ENCODE measurements around the gene GSS. TPM values are rescaled to one million over a fixed set of nuclear protein-coding genes. Genes with fewer than 3 reads are reported as not detected.

Gene GSS
- total RNA-seq, 2 experiments from 2014 or later, result 54.2 to 60.0 TPM

DNA sequence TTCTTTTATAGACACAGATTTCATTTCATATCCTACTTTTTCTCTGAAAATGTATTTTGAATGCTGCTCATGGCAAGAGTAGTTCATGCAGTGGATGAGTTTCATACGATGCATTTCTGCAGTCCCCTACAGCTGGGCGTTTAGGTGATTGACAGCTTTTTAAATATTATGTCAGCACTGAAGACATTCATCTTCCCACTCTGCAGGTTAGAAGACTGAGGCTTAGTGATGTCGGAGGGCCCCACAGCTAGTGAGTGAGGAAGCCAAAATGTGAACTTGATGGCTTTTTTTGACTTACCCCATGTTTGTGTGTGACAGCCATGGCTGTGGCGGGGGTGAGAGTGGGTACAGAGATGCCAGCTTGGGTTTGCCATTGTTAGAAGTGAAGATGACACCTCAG lies 33.5 kb upstream of the GSS start:
- Mint-ChIP-seq H3K4me1 (no peaks in the 10 kb centered on the region), H3K36me3 (ENCODE audit: low read depth) (no peaks in the 10 kb centered on the region), H3K4me3 (no peak overlapping the region), H3K27ac (no peak overlapping the region), H3K9me3 (no peaks in the 10 kb centered on the region), H3K27me3 (no peaks in the 10 kb centered on the region)
- CTCF ChIA-PET, result interaction anchor here (0.7 kb wide), 1 partner anchor 15 kb away, joined by 3 read pairs; no protein-coding TSS in a partner anchor
- DNase-seq, result no peak
- POLR2A ChIA-PET, result no interaction called here

DNA sequence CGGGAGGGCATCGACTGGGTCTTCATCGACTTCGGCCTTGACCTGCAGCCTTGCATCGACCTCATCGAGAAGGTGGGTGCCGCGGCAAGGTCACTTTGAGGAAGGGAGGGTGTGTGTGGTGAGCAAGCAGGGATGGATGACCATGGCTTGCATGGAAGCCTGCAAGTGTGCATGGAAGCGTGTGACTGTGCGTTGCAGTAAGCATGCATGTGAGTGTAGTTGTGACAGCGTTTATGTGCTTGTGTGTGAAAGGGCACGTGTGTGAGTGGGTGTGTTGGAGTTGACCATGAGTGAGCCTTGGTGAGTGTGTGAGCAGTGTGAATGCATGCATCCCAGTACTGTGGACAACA lies 32.6 kb upstream of the GSS start:
- no peak for DNase-seq
- POLR2A ChIA-PET, result no interaction called here
- Mint-ChIP-seq H3K36me3 (ENCODE audit: low read depth) (no peaks in the 10 kb centered on the region), H3K4me1 (no peaks in the 10 kb centered on the region), H3K4me3 (no peak overlapping the region), H3K27me3 (peaks cover 6% of the 10 kb centered on the region), H3K9me3 (no peaks in the 10 kb centered on the region), H3K27ac (no peak overlapping the region)
- CTCF ChIA-PET, result interaction anchor here (0.7 kb wide), 1 partner anchor 100 kb away, joined by 3 read pairs; no protein-coding TSS in a partner anchor

DNA sequence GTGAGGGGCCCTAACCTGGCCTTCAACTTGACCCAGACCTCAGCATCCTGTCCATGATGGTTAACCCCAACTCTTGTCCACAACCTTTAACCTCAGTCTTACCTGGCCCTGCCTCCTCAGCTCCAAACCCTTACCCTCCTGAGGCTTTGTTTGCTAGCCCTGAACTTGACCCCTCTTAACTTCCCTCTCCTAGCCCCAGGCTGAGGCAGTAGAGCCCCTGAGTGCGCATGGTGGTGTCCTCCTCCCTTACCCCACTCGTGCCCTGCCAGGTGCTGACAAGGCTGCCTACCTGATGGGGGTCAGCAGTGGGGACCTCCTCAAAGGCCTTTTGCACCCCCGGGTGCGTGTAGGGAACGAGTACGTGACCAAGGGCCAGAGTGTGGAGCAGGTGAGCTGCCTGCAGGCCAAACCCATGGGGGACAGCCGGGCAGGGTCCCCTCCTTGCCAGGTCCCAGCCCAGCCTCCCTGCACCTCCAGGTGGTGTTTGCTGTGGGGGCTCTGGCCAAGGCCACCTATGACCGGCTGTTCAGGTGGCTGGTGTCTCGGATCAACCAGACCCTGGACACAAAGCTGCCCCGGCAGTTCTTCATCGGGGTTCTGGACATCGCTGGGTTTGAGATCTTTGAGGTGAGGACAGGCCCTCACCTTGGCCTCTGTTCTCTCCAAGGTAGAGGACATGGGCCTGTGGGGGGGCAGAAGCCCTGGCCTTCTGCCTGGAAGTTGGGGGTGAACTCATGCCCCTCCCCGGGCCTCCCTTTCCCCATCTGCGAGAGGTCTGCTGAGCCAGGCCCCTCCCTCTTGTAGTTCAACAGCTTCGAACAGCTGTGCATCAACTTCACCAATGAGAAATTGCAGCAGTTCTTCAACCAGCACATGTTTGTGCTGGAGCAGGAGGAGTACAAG lies 31.9 kb upstream of the GSS start:
- no peaks in the 10 kb centered on the region for H3K36me3 Mint-ChIP-seq (ENCODE audit: low read depth)
- no peak overlapping the region for H3K4me3 Mint-ChIP-seq
- no peaks in the 10 kb centered on the region for H3K4me1 Mint-ChIP-seq
- peaks cover 8% of the 10 kb centered on the region for H3K27me3 Mint-ChIP-seq
- no peak overlapping the region for H3K27ac Mint-ChIP-seq
- no peak for DNase-seq
- ChIA-PET POLR2A (no interaction called here), CTCF (interaction anchor here (1.4 kb wide), 1 partner anchor 115 kb away, joined by 4 read pairs; the partner anchor contains the start of gene GGT7)
- no peaks in the 10 kb centered on the region for H3K9me3 Mint-ChIP-seq

- H3K36me3 Mint-ChIP-seq (ENCODE audit: low read depth), result no peaks in the 10 kb centered on the region
- no peaks in the 10 kb centered on the region for H3K4me1 Mint-ChIP-seq
- POLR2A ChIA-PET, result no interaction called here
- CTCF ChIA-PET, result interaction anchor here (1.4 kb wide), 1 partner anchor 114 kb away, joined by 4 read pairs; the partner anchor contains the start of gene GGT7
- no peaks in the 10 kb centered on the region for H3K9me3 Mint-ChIP-seq
- peaks cover 11% of the 10 kb centered on the region for H3K27me3 Mint-ChIP-seq
- no peak for DNase-seq
- H3K27ac Mint-ChIP-seq, result no peak overlapping the region
- no peak overlapping the region for H3K4me3 Mint-ChIP-seq
Observed at GRCh38 chr20:34986311-34987287, 31.0 kb upstream of the GSS start.

GRCh38 chr20:34985461-34986310 lies 30.1 kb upstream of the GSS start:
- no peak for DNase-seq
- peaks cover 11% of the 10 kb centered on the region for H3K27me3 Mint-ChIP-seq
- no peaks in the 10 kb centered on the region for H3K36me3 Mint-ChIP-seq (ENCODE audit: low read depth)
- POLR2A ChIA-PET, result no interaction called here
- H3K4me3 Mint-ChIP-seq, result no peak overlapping the region
- H3K27ac Mint-ChIP-seq, result no peak overlapping the region
- no peaks in the 10 kb centered on the region for H3K4me1 Mint-ChIP-seq
- no peaks in the 10 kb centered on the region for H3K9me3 Mint-ChIP-seq
- CTCF ChIA-PET, result interaction anchor here (1.4 kb wide), 1 partner anchor 113 kb away, joined by 4 read pairs; the partner anchor contains the start of gene GGT7

DNA sequence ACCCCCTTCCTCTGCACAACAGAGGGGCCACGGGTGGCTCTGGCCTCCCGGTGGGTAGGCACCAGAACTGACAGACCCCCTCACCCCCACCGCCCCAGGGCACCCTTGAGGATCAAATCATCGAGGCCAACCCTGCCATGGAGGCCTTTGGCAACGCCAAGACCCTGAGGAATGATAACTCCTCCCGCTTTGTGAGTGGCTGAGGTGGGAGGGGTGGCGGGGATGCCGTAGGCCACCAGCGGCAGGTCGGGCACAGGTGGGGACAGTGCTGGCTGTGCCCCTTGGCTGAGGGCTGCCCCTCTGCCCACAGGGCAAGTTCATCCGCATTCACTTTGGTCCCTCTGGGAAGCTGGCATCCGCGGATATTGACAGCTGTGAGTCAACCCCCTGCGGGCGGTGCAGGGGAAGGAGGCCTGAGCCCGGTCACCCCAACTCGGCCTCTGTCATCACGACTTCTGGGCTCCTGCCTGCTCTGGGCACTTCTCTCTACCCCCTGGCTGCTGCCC lies 29.2 kb upstream of the GSS start:
- Mint-ChIP-seq H3K36me3 (ENCODE audit: low read depth) (no peaks in the 10 kb centered on the region), H3K4me3 (no peak overlapping the region), H3K27ac (no peak overlapping the region), H3K4me1 (no peaks in the 10 kb centered on the region), H3K27me3 (peaks cover 11% of the 10 kb centered on the region), H3K9me3 (no peaks in the 10 kb centered on the region)
- ChIA-PET CTCF (no interaction called here), POLR2A (no interaction called here)
- DNase-seq, result no peak

- Mint-ChIP-seq H3K4me1 (no peaks in the 10 kb centered on the region), H3K4me3 (no peak overlapping the region), H3K36me3 (ENCODE audit: low read depth) (no peaks in the 10 kb centered on the region), H3K9me3 (no peaks in the 10 kb centered on the region), H3K27ac (no peak overlapping the region), H3K27me3 (peaks cover 11% of the 10 kb centered on the region)
- CTCF ChIA-PET, result no interaction called here
- no peak for DNase-seq
- POLR2A ChIA-PET, result no interaction called here
Observed at GRCh38 chr20:34983995-34984735, 28.6 kb upstream of the GSS start.

DNA sequence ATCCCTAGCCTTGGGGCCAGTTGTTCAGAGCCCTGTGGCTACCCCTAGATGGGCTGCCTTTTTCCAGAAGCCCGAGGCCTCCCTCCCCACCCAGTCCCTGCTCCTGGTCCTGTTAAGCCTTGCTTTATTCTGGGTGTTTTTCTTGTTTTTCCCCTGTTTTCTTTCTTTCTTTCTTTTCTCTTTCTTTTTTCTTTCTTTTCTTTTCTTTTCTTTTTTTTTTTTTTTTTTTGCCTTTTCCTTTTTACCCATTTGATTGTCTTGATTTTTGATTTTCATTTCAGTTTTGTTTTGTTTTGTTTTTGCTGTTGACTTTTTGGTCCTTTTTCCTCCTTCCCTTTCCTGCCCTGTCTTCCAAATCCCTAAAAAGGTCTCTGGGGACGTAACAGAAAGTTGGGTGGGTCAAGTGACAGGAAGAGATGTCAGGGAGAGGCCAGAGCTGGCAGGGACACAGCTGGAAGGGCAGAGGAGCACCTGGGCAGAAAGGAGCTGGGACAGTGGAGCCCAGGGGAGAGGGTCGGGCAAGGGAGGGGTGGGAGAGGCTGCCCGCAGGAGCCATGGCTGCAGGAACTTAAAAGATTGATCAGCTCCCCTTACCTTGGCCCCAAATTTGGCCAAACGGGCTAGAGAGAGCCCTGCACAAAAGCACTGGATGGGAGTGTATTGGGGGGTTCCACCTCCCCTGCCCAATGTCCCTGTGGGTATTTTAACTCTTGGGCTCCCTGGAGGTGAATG lies 27.6 kb upstream of the GSS start:
- H3K27ac Mint-ChIP-seq, result no peak overlapping the region
- no peak overlapping the region for H3K4me3 Mint-ChIP-seq
- peaks cover 11% of the 10 kb centered on the region for H3K27me3 Mint-ChIP-seq
- H3K9me3 Mint-ChIP-seq, result no peaks in the 10 kb centered on the region
- POLR2A ChIA-PET, result no interaction called here
- no peak for DNase-seq
- no peaks in the 10 kb centered on the region for H3K36me3 Mint-ChIP-seq (ENCODE audit: low read depth)
- CTCF ChIA-PET, result no interaction called here
- H3K4me1 Mint-ChIP-seq, result no peaks in the 10 kb centered on the region

DNA sequence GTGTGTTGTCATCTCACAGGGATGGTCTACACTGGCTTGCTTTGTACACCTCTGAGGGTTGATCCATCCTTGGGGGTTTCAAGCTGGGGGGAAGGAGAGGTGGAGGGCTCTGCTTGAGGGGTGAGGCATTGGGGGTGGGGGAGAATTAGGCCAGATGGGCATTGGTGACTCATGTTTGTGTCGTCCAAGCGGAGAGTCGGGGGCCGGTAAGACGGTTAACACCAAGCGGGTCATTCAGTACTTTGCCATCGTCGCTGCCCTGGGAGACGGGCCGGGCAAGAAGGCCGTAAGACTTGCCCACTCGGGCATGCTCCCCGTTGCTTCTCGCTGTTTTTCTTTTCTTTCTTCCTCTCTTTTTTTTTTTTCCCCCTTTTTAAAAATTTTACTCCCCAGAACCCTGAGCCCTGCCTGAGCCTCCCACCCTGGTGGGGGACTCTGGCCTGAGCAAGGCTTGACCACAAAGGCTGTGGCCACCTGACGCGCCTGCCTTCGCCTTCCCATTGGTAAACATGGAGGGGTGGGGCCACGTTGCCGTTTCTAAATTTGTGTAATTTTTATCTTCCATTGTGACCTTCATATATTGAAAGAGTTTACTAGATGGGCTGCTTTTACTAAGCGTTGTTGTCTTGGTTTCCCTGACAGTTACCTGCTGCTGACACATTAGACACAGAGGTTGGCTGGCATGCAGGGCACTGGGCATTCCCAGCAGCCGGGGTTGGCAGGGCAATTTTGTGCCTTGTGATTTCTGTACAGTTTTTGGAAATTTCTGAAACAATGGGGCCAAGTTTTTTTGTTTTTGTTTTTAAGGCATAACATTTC lies 26.9 kb upstream of the GSS start:
- H3K9me3 Mint-ChIP-seq, result no peaks in the 10 kb centered on the region
- no peak for DNase-seq
- no peak overlapping the region for H3K4me3 Mint-ChIP-seq
- H3K27ac Mint-ChIP-seq, result no peak overlapping the region
- peaks cover 11% of the 10 kb centered on the region for H3K27me3 Mint-ChIP-seq
- ChIA-PET CTCF (no interaction called here), POLR2A (no interaction called here)
- no peaks in the 10 kb centered on the region for H3K36me3 Mint-ChIP-seq (ENCODE audit: low read depth)
- no peaks in the 10 kb centered on the region for H3K4me1 Mint-ChIP-seq

GRCh38 chr20:34980543-34981233 lies 25.1 kb upstream of the GSS start:
- ChIA-PET POLR2A (no interaction called here), CTCF (no interaction called here)
- Mint-ChIP-seq H3K4me3 (no peak overlapping the region), H3K4me1 (no peaks in the 10 kb centered on the region), H3K27ac (no peak overlapping the region), H3K27me3 (peaks cover 13% of the 10 kb centered on the region), H3K9me3 (no peaks in the 10 kb centered on the region), H3K36me3 (ENCODE audit: low read depth) (no peaks in the 10 kb centered on the region)
- no peak for DNase-seq

All from activated CD4-positive, alpha-beta memory T cell treated with anti-CD3 and anti-CD28 coated beads, Interleukin-2, amount 10 ng/mL, durations not matched to agents 7 days and 5 days (primary cell).